Erythroblast (primary cell): ENCODE measurements around the gene MGAT2.
A peak's percentile ranks its signal among the peaks of the same experiment; 100 is the strongest.
"Not testable (repeated sequence)": the region's sequence is repeated elsewhere in the genome, so short reads cannot be mapped to it uniquely, and the experiment has no call there.

Source experiments
- DNase-seq, 2 experiments: peaks; one replicate each; lab custom pipeline; 2025; lab: John Stamatoyannopoulos, UW
- GATA1 ChIP-seq: IDR thresholded peaks from 2 replicates; pipeline ENCODE4 v1.6.1; 2011; ENCODE audit warnings: low read depth, mild to moderate bottlenecking, control low read depth, low read length, moderate library complexity
- POLR2A ChIP-seq: IDR thresholded peaks from 2 replicates; pipeline ENCODE4 v1.6.1; 2011; ENCODE audit warnings: mild to moderate bottlenecking, low read length

Gene MGAT2

DNA sequence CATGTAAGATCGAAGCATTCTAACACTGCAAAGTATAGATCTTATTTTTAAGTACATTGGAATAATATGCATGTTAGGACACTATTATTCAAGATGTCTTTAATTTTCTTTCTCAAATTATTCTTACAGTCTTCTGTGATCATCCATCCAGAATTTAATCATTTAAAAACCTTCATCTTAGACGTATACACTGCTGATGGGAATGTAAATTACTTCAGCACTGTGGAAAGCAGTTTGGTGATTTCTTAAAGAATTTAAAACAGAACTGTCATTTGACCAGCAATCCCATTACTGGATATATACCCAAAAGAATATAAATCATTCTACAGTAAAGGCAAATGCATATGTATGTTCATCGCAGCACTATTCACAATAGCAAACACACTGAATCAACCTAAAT, 31.2 kb upstream of the MGAT2 start:
- DNase-seq: no peak
- TF ChIP-seq POLR2A: no peak
- TF ChIP-seq GATA1: no peak

GRCh38 chr14:49593016-49593415, 27.6 kb upstream of the MGAT2 start:
- no peak for DNase-seq
- TF ChIP-seq POLR2A (no peak), GATA1 (no peak)

- peak; percentile 89 to 96 for DNase-seq
Observed at GRCh38 chr14:49594347-49595091, 26.1 kb upstream of the MGAT2 start.

GRCh38 chr14:49598189-49598484, 22.5 kb upstream of the MGAT2 start:
- peak in 1 of 2 experiments; percentile 70 for DNase-seq
- TF ChIP-seq GATA1 (no peak), POLR2A (no peak)

More at GRCh38 chr14:49594347-49595091, 26.1 kb upstream of the MGAT2 start:
- TF ChIP-seq POLR2A (peak; percentile 82), GATA1 (no peak)

- DNase-seq: peak; percentile 89 to 94
- TF ChIP-seq GATA1 (no peak), POLR2A (peak; percentile 97)
Observed at GRCh38 chr14:49598485-49599300, 21.9 kb upstream of the MGAT2 start, which contains the start of gene LRR1. Gene LRR1 (plus strand): TSS chr14:49598940. CDS start chr14:49599021, 81 bp downstream.

DNA sequence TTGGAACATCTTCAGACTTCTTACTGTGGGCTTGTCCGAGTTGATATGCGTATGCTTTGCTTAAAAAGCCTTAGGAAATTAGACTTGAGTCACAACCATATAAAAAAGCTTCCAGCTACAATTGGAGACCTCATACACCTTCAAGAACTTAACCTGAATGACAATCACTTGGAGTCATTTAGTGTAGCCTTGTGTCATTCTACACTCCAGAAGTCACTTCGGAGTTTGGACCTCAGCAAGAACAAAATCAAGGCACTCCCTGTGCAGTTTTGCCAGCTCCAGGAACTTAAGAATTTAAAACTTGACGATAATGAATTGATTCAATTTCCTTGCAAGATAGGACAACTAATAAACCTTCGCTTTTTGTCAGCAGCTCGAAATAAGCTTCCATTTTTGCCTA, 13.0 kb upstream of the MGAT2 start:
- DNase-seq: no peak
- TF ChIP-seq POLR2A (no peak), GATA1 (no peak)

GRCh38 chr14:49612251-49612650, 8.3 kb upstream of the MGAT2 start:
- no peak for TF ChIP-seq POLR2A
- TF ChIP-seq GATA1: no peak
- no peak for DNase-seq

DNA sequence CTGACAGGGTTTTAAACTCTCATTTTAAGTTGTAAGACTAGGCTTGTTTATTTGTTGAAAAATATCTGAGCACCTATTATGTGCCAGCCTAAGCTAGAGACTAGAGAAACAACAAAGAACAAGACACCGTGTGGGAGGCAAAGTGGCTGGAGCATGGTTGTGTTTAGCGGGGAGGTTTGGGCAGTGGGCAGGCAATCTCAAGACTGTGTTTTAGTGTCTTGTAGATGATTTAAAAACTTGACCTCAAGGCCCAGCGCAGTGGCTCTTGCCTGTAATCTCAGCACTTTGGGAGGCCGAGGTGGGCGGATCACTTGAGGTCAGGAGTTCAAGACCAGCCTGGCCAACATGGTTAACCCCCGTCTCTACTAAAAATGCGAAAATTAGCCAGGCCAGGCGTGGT, 7.9 kb upstream of the MGAT2 start:
- no peak for TF ChIP-seq GATA1
- no peak for TF ChIP-seq POLR2A
- no peak for DNase-seq

DNA sequence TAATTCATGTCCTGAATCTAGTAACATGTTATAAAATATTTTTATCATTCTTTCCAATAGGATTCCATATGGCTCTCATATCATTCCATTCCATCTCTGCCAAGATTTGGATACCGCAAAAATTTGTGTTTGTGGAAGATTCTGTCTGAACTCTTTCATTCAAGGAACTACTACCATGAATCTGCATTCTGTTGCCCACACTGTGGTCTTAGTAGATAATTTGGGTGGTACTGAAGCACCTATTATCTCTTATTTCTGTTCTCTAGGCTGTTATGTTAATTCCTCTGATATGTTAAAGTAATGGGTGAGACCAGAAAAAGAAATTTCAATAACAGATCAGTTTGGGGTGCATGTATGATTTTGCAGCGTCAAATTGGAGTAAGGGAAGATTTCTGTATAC, 6.4 kb upstream of the MGAT2 start:
- DNase-seq: peak; percentile 58 to 83
- TF ChIP-seq GATA1 (no peak), POLR2A (no peak)

DNA sequence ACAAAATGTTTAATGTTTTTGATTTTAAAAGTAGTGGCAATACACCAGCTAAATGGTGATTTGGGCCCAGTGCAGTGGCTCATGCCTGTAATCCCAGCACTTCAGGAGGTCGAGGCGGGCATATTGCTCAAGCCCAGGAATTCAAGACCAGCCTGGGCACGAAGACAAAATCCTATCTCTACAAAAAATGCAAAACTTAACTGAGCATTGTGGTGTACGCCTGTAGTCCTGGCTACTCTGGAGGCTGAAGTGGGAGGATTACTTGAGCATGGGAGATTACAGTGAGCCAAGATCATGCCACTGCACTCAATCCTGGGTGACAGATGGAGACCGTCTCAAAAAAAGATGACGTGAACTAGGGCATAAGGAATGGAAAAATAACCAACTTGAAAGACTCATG, 4.8 kb upstream of the MGAT2 start:
- DNase-seq: peak in 1 of 2 experiments; percentile 68
- TF ChIP-seq POLR2A: no peak

- TF ChIP-seq POLR2A: no peak
- no peak for TF ChIP-seq GATA1
- DNase-seq: no peak
Observed at GRCh38 chr14:49617852-49618519, 2.6 kb upstream of the MGAT2 start.

DNA sequence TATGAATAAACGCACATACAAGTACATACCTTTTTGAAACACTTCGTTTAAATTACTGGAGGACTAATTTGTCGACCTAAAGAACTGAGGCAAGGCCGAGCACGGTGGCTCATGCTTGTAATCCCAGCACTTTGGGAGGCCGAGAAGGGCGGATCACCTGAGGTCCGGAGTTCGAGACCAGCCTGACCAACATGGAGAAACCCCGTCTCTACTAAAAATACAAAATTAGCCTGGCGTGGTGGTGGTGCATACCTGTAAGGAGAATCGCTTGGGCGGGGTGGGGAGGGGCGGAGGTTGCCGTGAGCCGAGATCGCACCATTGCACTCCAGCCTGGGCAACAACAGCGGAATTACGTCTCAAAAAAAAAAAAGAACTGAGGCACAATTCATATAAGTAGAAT, 1.3 kb upstream of the MGAT2 start:
- DNase-seq: not testable (repeated sequence)

DNA sequence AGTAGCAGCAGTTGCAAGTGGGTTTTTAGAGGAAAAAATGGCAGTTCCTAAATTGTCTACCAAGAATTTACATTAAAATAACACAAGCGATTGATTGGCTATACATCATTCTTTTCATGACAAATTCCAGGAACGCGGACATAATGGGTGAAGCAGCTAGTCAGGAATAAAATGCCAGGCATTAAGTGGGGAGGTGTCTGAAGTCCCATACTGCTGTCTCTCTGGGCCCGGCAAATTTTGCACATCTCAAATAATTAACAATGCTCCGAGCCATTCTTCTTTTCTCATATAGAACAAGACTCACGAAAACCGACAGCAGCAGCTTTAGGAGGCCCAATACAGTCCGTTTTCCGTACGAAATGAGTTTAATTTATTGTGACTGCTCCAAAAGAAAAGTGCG, 869 bp upstream of the MGAT2 start:
- DNase-seq: no peak
- TF ChIP-seq GATA1 (no peak), POLR2A (no peak)

GRCh38 chr14:49621114-49621881, 699 bp downstream of the MGAT2 start:
- TF ChIP-seq GATA1 (no peak), POLR2A (no peak)
- peak; percentile 82 to 90 for DNase-seq
